GM18861 (cell line): ENCODE measurements around the gene DGCR8.

Source experiments
- ATAC-seq: cut with Tn5 transposase; IDR thresholded peaks from one replicate; pipeline ENCODE4 v1.9.1; 2021; ENCODE audit not compliant: unreplicated experiment

DGCR8 gene

DNA sequence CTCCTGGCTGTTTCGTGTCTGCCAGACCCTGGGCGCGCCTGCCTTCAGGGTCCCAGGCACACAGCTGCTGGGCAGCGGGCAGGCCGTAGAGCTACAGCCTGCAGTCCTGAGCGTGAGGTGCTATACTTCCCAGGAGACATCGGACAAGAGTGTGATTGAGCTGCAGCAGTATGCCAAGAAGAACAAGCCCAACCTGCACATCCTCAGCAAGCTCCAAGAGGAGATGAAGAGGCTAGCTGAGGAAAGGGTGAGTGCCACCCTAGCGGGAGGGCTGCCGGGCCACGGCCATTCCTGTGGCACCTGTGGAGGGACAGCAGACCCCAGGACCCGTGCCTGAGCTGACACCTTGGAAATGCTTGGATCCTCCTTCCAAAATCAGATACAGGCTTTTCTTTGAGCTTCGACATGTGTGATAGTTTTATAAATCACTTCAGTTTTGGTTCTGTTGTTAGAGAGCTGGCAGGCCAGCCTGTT, 28.8 kb downstream of the DGCR8 start:
- no peak for ATAC-seq

DNA sequence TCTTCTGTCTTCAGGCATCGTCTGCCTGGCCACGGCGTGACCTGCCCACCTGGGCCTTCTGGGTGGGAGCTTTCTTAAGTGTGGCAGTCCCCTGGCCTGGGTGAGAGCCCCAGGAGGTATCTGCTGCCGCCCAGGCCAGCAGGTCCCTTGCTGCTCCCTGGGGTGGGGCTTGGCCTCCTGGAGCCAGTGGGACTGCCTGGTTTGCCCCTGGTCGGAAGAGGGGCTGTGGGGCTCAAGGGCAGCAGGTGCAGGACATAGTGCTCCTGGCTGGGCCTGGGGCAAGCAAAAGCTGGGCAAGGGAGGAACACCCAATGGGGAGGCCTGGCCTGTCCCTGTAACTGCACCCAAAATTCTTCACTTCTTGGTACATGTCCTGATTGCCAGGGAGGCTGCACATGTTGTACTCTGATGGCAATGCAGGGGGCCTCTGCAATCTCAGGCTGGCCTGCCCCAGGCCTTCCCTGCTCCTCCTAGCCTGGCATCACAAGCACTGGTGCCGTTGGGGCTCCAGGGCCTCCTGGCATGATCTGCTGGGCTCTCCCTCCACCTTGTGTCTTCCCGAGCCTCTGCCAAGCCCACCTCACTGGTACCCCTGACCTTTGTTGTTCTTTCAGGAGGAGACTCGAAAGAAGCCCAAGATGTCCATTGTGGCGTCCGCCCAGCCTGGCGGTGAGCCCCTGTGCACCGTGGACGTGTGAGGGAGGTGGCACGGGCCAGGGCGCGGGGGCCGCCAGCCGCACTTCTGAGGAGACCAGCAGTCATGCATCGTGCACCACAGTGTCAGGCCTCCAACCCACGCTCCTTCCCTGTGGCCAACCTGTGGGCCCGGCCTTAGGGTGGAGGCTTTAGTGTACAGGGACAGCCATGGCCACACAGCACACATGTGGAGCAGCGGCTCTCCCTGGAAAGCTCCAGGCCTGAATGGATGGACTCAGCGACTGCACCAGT, 29.6 kb downstream of the DGCR8 start:
- ATAC-seq, result no peak

DNA sequence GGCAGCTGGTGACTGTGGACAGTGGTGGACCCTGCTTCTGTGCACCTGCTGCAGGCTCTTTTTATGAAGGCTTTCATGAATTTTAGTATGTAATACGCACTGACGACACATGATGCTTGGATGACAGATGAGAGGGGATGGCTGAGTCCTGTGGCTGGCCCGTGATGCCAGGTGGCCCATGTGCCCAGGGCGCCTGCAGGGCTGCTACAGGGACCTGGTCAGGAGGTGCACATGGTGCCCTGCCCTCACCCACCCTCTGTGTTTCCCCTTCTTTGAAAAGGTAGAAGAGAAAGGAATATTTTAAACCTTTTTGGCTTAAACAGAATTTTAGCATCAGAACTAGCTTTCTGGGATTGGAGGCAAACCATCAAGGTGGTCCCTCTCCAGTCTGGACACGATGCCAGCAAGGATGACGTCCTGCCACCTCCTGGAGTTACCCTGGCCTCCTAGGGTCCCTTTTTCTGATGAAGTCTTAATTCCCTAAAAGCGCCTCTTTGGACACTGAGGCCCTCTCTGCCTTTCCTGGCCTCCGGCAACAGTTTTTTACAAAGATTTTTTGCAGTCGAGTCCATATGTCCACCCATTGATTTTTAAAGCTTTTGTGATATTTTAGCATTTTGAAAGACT, 30.4 kb downstream of the DGCR8 start:
- ATAC-seq, result no peak

DNA sequence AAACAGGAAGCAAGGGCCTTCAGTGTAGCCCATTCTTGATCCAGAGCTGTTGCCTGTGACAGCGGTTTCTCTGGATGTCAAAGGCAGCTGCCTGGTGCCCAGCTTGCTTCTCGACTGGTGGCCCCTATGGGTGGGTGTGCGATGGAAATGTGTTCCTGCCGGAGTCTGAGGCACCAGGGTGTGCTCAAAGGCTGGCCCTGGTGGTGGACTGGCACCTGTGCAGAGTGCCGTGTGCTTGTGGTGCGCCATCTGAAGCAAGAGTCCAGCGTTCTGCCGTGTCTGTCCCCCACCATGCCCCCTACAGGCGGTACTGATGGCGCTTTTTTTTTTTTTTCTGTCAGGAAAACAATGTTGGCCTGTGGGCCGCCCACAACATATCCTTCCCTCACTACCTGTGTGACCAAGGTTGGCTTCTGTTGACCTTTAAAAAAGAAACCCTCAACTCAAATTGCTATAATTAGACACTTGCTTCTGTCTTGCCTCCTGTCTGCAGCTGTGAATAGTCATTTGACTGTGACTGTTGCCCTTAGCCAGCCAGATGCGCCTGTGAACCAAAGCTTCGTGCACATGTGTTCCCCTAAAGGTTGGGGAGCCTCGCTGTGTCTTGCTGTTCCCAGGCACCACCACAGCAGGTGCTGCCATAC, 31.1 kb downstream of the DGCR8 start:
- no peak for ATAC-seq

DNA sequence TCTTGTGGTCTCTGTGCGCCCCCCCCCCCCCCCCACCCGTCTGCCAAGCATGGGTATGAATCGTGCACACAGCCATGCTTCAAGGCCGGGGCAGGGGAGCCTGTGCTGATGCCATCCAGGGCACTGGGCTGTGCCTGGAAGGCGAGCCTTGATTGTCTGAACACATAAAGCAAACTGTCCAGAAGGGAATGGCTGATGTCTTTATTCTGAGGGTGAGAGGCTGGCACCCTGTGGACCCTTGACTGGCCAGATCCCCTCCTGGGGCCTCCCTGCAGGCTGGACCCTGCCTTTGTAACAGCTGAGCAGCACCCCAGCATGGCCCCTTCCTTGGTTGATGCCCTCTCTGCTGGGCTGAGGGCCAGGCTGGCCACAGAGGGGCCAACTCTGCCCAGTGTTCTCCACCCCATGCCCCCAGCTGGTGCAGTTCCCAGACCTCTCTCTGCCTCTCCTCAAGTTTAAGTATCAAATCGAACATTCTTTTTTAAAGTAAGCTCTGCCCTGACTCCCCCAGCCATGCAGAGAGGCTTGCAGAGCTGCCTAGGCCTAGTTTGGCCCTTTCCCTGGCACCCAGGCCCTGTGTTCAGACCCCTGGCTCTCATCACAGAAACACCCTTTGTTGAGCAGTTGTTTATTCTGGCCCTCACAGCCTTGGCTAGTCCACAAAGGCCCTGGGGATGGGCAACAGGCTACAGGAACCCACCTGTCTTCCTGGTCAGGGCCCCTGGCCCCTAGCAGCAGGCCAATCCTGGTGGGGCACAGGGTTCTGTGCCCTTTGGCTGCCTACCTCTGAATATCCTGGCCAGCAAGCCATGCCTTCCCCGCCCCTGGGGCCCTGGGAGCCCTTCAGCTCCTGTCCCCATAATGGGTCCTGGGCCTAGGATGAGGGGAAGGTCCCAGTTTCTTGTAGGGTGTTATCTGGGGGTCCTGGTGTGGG, 31.9 kb downstream of the DGCR8 start:
- ATAC-seq, result no peak

DNA sequence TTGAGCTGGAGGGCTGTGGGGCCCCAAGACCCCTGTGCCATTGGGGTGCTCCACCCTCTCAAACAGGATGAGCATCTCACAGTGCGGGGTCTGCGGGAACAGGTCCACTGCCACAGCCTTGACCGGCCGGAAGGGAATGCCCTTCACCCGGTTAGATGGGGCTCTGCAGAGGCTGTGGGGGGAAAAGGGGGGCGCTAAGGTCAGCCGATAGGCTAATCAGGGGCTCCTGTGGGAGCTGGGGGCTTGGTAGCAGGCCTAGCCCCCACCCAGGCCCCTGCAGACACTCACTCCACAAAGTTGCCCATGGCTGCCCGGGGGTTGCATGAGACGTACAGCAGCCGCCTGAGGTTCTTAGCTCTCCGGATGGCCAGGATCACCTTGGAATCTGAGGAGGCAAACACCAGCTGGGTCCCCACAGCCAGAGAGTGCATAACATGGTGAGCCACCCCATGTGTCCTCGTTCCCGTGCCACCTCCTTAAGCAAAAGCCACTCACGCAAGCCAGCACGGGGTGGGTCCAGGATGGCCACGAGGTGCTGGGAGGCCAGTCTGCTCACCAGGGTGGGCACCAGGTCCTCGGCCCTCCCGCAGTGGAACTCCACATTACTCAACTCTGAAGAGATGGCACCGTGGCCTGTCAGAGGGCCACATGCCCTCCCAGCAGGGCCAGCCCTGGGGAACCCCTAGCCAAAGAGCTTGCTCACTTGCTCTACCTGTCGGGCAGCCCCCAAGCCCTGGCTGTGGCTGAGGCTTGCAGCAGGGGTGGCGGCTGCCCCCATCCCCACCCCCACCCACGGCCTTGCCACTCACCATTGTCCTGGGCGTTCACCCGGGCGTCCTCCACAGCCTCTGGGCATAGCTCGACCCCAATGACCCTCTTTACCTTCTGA, 32.8 kb downstream of the DGCR8 start:
- ATAC-seq, result no peak

DNA sequence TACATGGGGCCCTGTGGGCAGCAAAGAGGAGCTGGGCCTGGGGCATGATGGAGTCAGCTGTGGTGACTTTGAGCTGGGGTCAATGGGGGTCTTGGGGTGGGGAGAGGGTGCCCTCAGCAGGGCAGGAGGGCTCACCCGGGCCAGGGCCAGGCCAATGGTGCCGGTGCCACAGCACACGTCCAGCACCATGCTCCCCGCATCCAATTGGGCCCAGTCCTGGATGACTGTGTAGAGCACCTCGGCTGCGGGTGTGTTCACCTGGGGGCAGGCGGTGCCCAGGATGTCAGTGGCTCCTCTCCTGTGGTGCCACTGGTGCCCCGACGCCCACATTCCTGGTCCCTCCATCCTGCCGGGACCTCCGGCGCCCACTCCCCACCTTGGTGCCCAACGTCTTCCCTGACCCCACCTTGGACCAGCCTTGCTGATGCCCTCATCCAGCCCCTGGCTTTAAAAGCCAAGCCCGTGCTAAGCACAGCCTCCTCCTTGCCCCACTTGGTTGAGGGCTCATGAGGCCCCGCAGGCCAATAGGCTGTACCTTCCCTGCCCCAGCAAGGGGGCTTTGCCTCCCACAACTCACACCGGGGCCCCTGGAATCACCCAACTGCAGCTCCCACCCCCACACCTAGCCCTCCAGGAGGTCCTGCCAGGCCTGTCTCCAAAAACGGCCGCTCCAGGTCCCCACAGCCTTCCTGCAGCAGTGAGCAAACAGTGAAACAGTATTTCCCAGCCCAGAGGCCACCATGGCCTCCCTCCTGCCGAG, 33.7 kb downstream of the DGCR8 start:
- no peak for ATAC-seq

DNA sequence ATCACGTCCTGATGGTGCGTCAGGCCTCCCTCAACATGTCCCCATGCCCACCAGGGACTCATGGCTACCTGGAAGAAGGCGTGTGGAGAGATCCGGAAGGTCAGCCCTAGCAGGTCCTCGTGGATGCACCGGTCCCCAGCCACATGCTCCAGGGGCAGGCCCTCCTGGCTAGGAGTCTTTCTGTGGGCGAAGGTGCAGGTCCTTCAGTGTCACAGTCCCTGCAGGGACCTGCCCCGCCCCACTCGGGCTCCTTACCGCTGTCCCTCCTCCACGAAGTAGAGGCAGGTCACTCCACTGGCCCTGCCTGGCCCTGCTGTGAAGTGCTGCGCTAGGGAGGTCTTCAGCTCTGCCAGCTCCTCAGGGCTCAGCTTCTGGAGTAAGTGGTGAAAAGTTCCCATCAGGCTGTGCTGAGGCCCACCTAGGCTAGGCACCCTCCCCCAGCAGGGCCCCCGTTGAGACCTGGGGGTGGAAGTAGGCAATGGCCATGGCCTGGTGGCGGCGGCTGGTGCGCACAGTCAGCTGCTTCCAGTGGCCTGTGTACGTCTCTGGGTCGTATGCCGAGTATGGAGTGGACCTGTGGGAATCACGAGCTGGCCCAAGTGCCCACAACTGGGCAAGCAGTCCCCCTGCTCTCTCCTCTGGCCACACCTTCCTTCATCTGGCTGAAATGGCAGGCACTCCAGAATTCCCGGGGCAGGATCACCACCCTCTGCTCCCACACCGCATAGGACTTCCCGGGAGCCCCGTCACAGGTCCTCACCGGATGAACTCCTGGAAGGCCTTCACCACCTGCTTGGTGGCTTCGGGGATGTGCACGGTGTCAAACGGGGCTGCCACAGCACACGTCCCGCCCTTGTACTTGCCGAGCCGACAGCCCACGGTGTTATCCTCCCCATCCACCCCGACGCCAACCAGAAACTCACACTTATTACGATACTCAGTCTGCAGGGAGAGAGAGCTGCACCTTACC, 34.8 kb downstream of the DGCR8 start:
- ATAC-seq, result no peak

DNA sequence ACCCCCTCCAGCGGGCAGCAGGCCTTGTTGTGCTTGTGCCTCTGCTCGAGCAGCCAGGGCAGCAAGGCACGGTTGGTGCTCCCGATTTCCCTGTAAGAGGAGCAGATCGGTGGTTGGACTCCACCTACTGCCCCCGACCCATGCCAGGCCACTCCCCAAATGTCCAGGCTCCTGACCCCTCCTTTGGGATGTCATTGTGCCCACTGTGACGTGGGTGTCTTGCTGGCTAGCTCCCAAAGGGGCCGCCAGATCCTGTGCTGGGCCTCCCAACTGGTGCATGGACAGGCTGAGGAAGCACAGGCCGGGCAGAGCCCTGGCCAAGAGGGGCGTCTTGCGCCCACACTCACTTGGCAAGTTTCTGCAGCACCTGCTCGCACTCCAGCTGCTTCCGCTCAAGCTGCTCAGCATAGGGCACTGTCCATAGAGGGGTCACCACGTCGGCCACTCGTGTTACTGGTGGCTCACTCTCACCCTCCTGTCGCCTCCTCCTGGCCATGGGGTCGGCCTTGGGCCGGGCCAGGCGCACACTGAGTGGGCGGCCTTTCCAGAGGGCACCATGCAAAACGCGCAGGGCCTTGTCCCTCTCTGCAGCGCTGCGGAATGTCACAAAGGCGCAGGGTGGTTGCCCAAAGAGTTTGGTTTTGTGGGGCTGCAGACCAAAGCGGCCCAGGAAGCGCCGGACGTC, 35.8 kb downstream of the DGCR8 start, which contains the start of gene RANBP1:
Gene RANBP1 (plus strand): TSS at position 414 of the 685 bp plus-strand sequence. CDS start 81 bp downstream, at position 495.
- no peak for ATAC-seq

DNA sequence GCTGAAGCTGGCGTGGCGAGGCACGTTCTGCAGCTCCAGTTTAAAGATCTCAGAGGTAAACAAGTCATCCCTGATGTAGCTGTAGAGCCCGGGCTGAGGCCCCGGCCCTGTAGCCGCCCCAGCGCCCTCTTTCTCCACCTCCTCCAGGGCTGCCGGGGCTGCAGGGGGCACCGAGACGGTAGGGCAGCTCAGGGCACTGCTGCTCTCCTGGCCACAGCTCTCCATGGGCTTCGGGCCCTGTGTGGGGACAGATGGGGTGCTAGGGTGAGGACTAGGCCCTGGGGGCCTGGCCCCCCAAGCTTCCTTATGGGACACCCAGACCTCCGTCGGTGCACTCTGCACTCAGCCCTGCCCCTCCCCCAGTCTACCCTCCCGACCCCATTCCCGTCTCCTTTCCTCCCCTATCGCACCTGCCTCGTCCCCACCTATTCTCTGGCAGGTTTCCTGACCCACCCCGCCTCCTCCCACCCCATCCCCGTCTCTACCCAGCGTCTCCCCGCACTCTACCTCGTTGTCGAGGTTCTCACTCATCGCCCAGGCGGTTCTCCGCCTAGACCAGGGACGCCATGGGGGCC, 36.4 kb downstream of the DGCR8 start:
- ATAC-seq, result no peak

DNA sequence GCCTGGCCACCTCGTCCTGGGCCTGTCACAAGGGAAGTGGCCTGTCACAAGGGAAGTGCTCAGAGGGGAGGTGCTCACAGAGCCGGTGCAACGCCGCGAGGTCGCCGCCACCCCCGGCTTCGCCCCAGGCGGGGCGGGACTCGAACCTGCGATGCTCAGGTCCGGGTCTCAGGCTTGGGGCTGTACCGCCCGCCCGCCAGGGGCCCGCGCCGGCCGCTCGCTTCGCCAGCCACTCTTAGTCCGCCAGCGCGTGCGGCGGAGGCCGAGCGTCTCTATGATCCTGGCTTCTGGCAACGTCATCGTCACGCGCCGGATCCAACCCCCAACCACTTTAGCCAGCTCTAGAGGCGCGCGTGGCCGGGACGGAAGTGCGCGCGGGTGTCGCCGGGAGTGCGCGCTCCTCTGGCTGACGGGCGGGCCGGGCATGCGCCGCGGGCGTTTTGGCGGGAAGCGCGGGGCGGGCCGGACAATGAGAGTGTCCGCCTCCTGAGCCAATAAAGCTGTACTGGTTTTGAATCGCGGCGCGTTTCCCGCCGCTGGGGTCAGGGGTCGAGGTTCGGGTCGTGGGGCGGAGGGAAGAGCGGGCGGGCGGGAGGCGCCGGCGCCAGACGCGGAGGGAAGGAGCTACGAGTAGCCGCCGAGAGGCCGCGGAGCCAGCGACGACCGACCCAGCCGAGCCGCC, 37.1 kb downstream of the DGCR8 start, which contains the start of gene TRMT2A:
Gene TRMT2A (minus strand): TSS at position 276 of the 682 bp plus-strand sequence. CDS start 320 bp downstream, outside the sequence.
- ATAC-seq, result peak; percentile 67

DNA sequence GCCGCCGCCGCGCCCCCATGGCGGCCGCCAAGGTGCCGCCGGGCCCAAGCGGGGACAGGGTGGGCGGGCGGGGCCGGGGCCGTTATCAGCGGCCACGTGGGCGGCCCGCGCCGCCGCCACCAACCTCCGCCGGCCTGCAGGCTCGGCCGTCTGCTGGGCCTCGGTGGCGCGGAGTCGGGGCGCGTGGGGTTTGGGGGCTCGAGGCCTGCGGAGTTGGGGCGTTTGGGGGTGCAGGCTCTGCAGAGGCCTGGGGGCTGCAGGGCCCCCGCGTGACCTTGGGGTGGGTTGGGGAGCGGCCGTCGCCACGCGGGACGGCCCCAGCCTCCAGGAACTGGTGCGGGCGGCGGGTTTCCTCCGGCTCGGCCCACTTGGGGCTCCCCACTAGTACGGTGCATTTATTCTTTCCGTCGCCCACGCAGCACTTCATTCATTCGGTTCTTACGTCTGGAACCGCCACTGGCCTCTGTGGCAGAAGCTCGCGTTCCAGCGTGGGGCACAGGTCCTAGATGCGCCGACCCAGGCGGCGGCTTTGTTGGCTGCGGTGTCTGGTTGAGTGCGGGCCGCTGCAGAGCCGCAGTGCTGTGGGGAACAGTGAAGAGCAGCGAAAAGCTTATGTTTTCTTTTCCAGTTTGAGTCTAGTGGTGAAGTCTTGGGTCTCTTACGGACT, 37.7 kb downstream of the DGCR8 start:
- ATAC-seq, result peak; percentile 5

DNA sequence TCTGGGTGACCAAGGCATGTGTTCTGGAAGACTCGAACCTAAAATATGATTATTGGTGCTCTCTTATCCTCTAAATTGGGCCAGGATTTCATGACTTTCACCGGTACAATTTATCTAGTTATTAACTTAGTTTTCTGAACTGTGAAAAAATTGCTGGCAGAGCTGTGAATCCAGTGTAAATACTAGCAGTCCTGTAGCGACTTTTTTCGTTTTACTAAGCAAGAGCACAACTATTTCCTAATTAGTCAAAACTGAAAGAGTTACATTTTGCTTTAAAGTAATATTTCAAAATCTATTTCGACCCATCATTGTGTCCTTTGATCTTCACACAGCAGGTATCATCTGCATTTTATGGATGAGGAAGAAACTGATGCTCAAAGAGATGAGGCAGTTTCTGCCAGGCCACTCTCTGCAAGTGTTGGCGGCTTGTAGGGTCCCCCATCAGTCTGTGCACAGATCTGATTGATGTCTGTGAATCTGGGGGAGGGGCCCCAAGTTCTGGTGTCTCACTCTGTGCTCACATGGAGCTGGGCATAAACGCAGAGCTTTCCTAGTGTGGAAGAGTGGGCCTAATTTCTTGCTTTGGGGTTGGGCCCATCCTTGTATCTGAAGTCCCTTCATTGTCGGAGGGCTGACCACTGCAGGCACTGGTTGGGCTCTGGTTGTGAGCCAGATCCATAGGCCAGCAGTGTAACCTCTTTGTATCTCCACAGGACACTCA, 38.4 kb downstream of the DGCR8 start:
- no peak for ATAC-seq

DNA sequence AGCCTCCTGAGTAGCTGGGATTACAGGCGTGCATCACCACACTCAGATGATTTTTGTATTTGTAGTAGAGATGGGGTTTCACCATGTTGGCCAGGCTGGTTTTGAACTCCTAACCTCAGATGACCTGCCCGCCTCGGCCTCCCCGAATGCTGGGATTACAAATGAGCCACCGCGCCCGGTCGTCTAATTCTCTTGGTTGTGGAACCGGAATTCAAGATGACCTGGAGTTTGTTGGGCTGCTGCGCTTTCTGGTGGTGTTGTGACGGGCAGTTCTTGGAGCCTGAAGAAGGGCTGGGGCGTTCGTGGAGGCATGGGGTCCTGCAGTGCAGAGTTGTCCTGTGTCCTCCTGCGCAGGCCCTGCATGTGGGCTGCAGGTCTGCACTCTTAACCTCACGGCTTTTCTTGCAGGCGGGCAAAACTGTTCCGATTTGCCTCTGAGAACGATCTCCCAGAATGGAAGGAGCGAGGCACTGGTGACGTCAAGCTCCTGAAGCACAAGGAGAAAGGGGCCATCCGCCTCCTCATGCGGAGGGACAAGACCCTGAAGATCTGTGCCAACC, 41.9 kb downstream of the DGCR8 start:
- no peak for ATAC-seq
